Astrocyte (in vitro differentiated cells and primary cell): ENCODE data around the gene EGFR. TPM values are rescaled to one million over a fixed set of nuclear protein-coding genes. Genes with fewer than 3 reads are reported as not detected.

Source experiments
- DNase-seq: peaks from one replicate; pipeline ENCODE4 v3.0.0-alpha.2; 2010; ENCODE audit warnings: low read depth
- FAIRE-seq: peaks from 2 replicates; lab custom pipeline; 2011; peaks lifted over from hg19 to GRCh38; lab: Jason Lieb, UNC
- H2AFZ ChIP-seq: 2 replicates; pipeline ENCODE4 v1.6.0; 2012; ENCODE audit warnings: low read depth, low read length, inconsistent platforms
- H3K27ac ChIP-seq: 2 replicates; pipeline ENCODE4 v1.5.1; 2011; ENCODE audit warnings: low read depth, low read length, inconsistent platforms
- H3K27me3 ChIP-seq: 2 replicates; pipeline ENCODE4 v1.6.0; 2011; ENCODE audit warnings: low read length, inconsistent platforms; ENCODE audit not compliant: insufficient read depth
- H3K36me3 ChIP-seq: 2 replicates; pipeline ENCODE4 v1.5.1; 2011; ENCODE audit warnings: low read length, inconsistent platforms; ENCODE audit not compliant: insufficient read depth
- H3K4me1 ChIP-seq: 2 replicates; pipeline ENCODE4 v1.5.1; 2011; ENCODE audit warnings: low read length, inconsistent platforms; ENCODE audit not compliant: insufficient read depth
- H3K4me2 ChIP-seq: 2 replicates; pipeline ENCODE4 v1.6.0; 2012; ENCODE audit warnings: low read length, inconsistent platforms
- H3K4me3 ChIP-seq: 2 replicates; pipeline ENCODE4 v1.5.1; 2011; ENCODE audit warnings: low read depth, mild to moderate bottlenecking, low read length, inconsistent platforms; ENCODE audit not compliant: insufficient read depth
- H3K79me2 ChIP-seq: 2 replicates; pipeline ENCODE4 v1.6.0; 2012; ENCODE audit warnings: mild to moderate bottlenecking, low read length, inconsistent platforms; ENCODE audit not compliant: insufficient read depth
- H3K9ac ChIP-seq: 2 replicates; pipeline ENCODE4 v1.6.0; 2012; ENCODE audit warnings: mild to moderate bottlenecking, low read length, inconsistent platforms
- H3K9me3 ChIP-seq: 2 replicates; pipeline ENCODE4 v1.5.1; 2012; ENCODE audit warnings: low read depth, mild to moderate bottlenecking, low read length, inconsistent platforms; ENCODE audit not compliant: insufficient read depth
- H4K20me1 ChIP-seq: 2 replicates; pipeline ENCODE4 v1.6.0; 2012; ENCODE audit warnings: low read length, inconsistent platforms; ENCODE audit not compliant: insufficient read depth
- H3K27ac Mint-ChIP-seq: one replicate; pipeline ENCODE4 v1.8.0; 2021; ENCODE audit warnings: mild to moderate bottlenecking, mixed read lengths; ENCODE audit not compliant: unreplicated experiment
- H3K27me3 Mint-ChIP-seq: one replicate; pipeline ENCODE4 v1.8.0; 2021; ENCODE audit warnings: low read depth, mixed read lengths; ENCODE audit not compliant: unreplicated experiment
- H3K36me3 Mint-ChIP-seq: one replicate; pipeline ENCODE4 v1.8.0; 2021; ENCODE audit warnings: low read depth, mixed read lengths; ENCODE audit not compliant: unreplicated experiment
- H3K4me1 Mint-ChIP-seq: one replicate; pipeline ENCODE4 v1.8.0; 2021; ENCODE audit warnings: low read depth, mixed read lengths; ENCODE audit not compliant: unreplicated experiment
- H3K4me3 Mint-ChIP-seq: one replicate; pipeline ENCODE4 v1.8.0; 2021; ENCODE audit warnings: mild to moderate bottlenecking, moderate library complexity, mixed read lengths; ENCODE audit not compliant: unreplicated experiment
- H3K9me3 Mint-ChIP-seq: one replicate; pipeline ENCODE4 v1.8.0; 2021; ENCODE audit warnings: mild to moderate bottlenecking, mixed read lengths; ENCODE audit not compliant: unreplicated experiment
- CTCF ChIP-seq: IDR thresholded peaks from 2 replicates; pipeline ENCODE4 v1.5.1; 2011; ENCODE audit warnings: low read depth, mild to moderate bottlenecking, inconsistent platforms, low read length, moderate library complexity; ENCODE audit not compliant: insufficient read depth
- EZH2 ChIP-seq: IDR thresholded peaks from 2 replicates; pipeline ENCODE4 v1.6.1; 2012; ENCODE audit warnings: mild to moderate bottlenecking, low read length, inconsistent platforms; ENCODE audit not compliant: insufficient read depth
- total RNA-seq: library from RNA; stranded (reverse); gene quantifications from 2 replicates; pipeline ENCODE4 v1.2.1, GENCODE V29; 2021

EGFR gene
- total RNA-seq, 1 donor from 2014 or later, result 27.3 TPM

- Histone ChIP-seq H3K79me2 (no peaks in the 10 kb centered on the region), H3K4me2 (no peak overlapping the region), H3K9me3 (no peaks in the 10 kb centered on the region), H4K20me1 (peaks cover 16% of the 10 kb centered on the region), H2AFZ (no peak overlapping the region), H3K27me3 (no peaks in the 10 kb centered on the region), H3K27ac (no peak overlapping the region), H3K9ac (no peak overlapping the region), H3K4me1 (peaks cover 24% of the 10 kb centered on the region), H3K4me3 (no peak overlapping the region), H3K36me3 (peaks cover 59% of the 10 kb centered on the region)
- Mint-ChIP-seq H3K4me1 (peaks cover 18% of the 10 kb centered on the region), H3K27me3 (no peaks in the 10 kb centered on the region), H3K27ac (no peak overlapping the region), H3K4me3 (no peak overlapping the region), H3K36me3 (peaks cover 29% of the 10 kb centered on the region), H3K9me3 (peaks cover 5% of the 10 kb centered on the region)
- DNase-seq (no peak), FAIRE-seq (no peak)
- TF ChIP-seq EZH2 (no peak), CTCF (no peak)
Observed at GRCh38 chr7:55174856-55175255, 156.0 kb downstream of the EGFR start.

GRCh38 chr7:55177068-55177530 lies 158.3 kb downstream of the EGFR start:
- Histone ChIP-seq H3K4me2 (peak overlapping the region; percentile 73), H3K27ac (peak overlapping the region; percentile 79), H4K20me1 (peaks cover 16% of the 10 kb centered on the region), H3K4me1 (peaks cover 19% of the 10 kb centered on the region), H3K27me3 (no peaks in the 10 kb centered on the region), H2AFZ (no peak overlapping the region), H3K36me3 (peaks cover 45% of the 10 kb centered on the region), H3K9me3 (no peaks in the 10 kb centered on the region), H3K9ac (peak overlapping the region; percentile 68), H3K79me2 (no peaks in the 10 kb centered on the region), H3K4me3 (no peak overlapping the region)
- no peak for TF ChIP-seq EZH2
- no peak for TF ChIP-seq CTCF
- Mint-ChIP-seq H3K36me3 (peaks cover 17% of the 10 kb centered on the region), H3K4me1 (peaks cover 17% of the 10 kb centered on the region), H3K27ac (no peak overlapping the region), H3K27me3 (peaks cover 3% of the 10 kb centered on the region), H3K4me3 (no peak overlapping the region), H3K9me3 (peaks cover under 1% of the 10 kb centered on the region)
- peak; percentile 8 for DNase-seq
- no peak for FAIRE-seq

- Mint-ChIP-seq H3K9me3 (no peaks in the 10 kb centered on the region), H3K4me3 (no peak overlapping the region), H3K27ac (no peak overlapping the region), H3K4me1 (peaks cover 15% of the 10 kb centered on the region), H3K36me3 (peaks cover 15% of the 10 kb centered on the region), H3K27me3 (peaks cover 3% of the 10 kb centered on the region)
- FAIRE-seq, result no peak
- Histone ChIP-seq H3K9ac (peak overlapping the region; percentile 68), H3K4me2 (peak overlapping the region; percentile 73), H3K79me2 (no peaks in the 10 kb centered on the region), H3K27me3 (no peaks in the 10 kb centered on the region), H3K4me1 (peaks cover 17% of the 10 kb centered on the region), H3K4me3 (no peak overlapping the region), H3K27ac (peak overlapping the region; percentile 79), H4K20me1 (peaks cover 16% of the 10 kb centered on the region), H3K36me3 (peaks cover 45% of the 10 kb centered on the region), H3K9me3 (no peaks in the 10 kb centered on the region), H2AFZ (no peak overlapping the region)
- peak; percentile 53 for DNase-seq
- no peak for TF ChIP-seq CTCF
- no peak for TF ChIP-seq EZH2
Observed at GRCh38 chr7:55177589-55178261, 158.9 kb downstream of the EGFR start.
